Liver (tissue), 9 donors: ENCODE results near the gene CERS4. TPM values are rescaled to one million over a fixed set of nuclear protein-coding genes. Genes with fewer than 3 reads are reported as not detected.

Source experiments
- DNase-seq: peaks from one replicate; pipeline ENCODE4 v3.0.0-alpha.2; 2017; ENCODE audit warnings: low spot score
- H3K27ac ChIP-seq, 2 donors: one replicate each; pipeline ENCODE4 v1.7.0; 2013; ENCODE audit warnings: inconsistent platforms in 2 of 2, low read length in 2 of 2, control low read depth in 1 of 2, low read depth in 1 of 2, mild to moderate bottlenecking in 1 of 2
- H3K27me3 ChIP-seq, 4 donors: one replicate each; pipeline versions ENCODE4 v1.6.1 to v1.7.0; 2013; ENCODE audit warnings: low read length in 3 of 4, inconsistent platforms in 1 of 4, mild to moderate bottlenecking in 1 of 4, moderate library complexity in 1 of 4; ENCODE audit not compliant: control insufficient read depth in 4 of 4, insufficient read depth in 4 of 4
- H3K36me3 ChIP-seq, 4 donors: one replicate each; pipeline versions ENCODE4 v1.6.1 to v1.7.0; 2013; ENCODE audit warnings: low read length in 3 of 4, mild to moderate bottlenecking in 3 of 4, low read depth in 1 of 4, moderate library complexity in 1 of 4; ENCODE audit not compliant: control insufficient read depth in 4 of 4, insufficient read depth in 3 of 4
- H3K4me1 ChIP-seq, 4 donors: one replicate each; pipeline versions ENCODE4 v1.6.1 to v1.7.0; 2013; ENCODE audit warnings: low read length in 3 of 4, mild to moderate bottlenecking in 3 of 4, moderate library complexity in 1 of 4; ENCODE audit not compliant: control insufficient read depth in 4 of 4, insufficient read depth in 4 of 4
- H3K4me3 ChIP-seq, 3 donors: one replicate each; pipeline versions ENCODE4 v1.6.1 to v1.7.0; 2013; ENCODE audit warnings: low read length in 3 of 3, control low read depth in 1 of 3, low read depth in 1 of 3, mild to moderate bottlenecking in 1 of 3
- H3K9ac ChIP-seq, 2 donors: one replicate each; pipeline ENCODE4 v1.7.0; 2013; ENCODE audit warnings: low read length in 2 of 2, mild to moderate bottlenecking in 2 of 2, moderate library complexity in 2 of 2, control low read depth in 1 of 2, low read depth in 1 of 2
- H3K9me3 ChIP-seq, 4 donors: one replicate each; pipeline versions ENCODE4 v1.6.1 to v1.7.0; 2013; ENCODE audit warnings: low read length in 3 of 4; ENCODE audit not compliant: control insufficient read depth in 4 of 4
- EGR1 ChIP-seq, 2 donors: IDR thresholded peaks; 2 replicates each; pipeline ENCODE4 v1.6.1; 2016 to 2018; ENCODE audit warnings: antibody characterized with exemption in 2 of 2, low read depth in 2 of 2
- FOXA1 ChIP-seq: IDR thresholded peaks from 2 replicates; pipeline ENCODE4 v1.6.1; 2016; ENCODE audit warnings: antibody characterized with exemption
- GABPA ChIP-seq, 2 donors: IDR thresholded peaks in 1 of 2; conservative IDR thresholded peaks in 1 of 2; 2 replicates each; pipeline ENCODE4 v1.6.1; 2016; ENCODE audit warnings: antibody characterized with exemption in 2 of 2, mild to moderate bottlenecking in 1 of 2, moderate library complexity in 1 of 2
- HNF4A ChIP-seq, 2 donors: conservative IDR thresholded peaks; 2 replicates each; pipeline ENCODE4 v1.6.1; 2016; ENCODE audit warnings: antibody characterized with exemption in 2 of 2, mild to moderate bottlenecking in 2 of 2
- HNF4G ChIP-seq: IDR thresholded peaks from 2 replicates; pipeline ENCODE4 v1.6.1; 2016; ENCODE audit warnings: antibody characterized with exemption
- JUND ChIP-seq, 2 donors: IDR thresholded peaks; 2 replicates each; pipeline ENCODE4 v1.6.1; 2016; ENCODE audit warnings: antibody characterized with exemption in 2 of 2
- NR2F2 ChIP-seq: IDR thresholded peaks from 2 replicates; pipeline ENCODE4 v1.6.1; 2016; ENCODE audit warnings: antibody characterized with exemption
- RAD21 ChIP-seq, 2 donors: IDR thresholded peaks; 2 replicates each; pipeline ENCODE4 v1.6.1; 2016; ENCODE audit warnings: antibody characterized with exemption in 2 of 2, mild to moderate bottlenecking in 2 of 2
- RXRA ChIP-seq, 2 donors: IDR thresholded peaks; 2 replicates each; pipeline ENCODE4 v1.6.1; 2017 to 2018; ENCODE audit warnings: antibody characterized with exemption in 2 of 2, mild to moderate bottlenecking in 1 of 2
- SP1 ChIP-seq: IDR thresholded peaks from 2 replicates; pipeline ENCODE4 v1.6.1; 2018; ENCODE audit warnings: antibody characterized with exemption, mild to moderate bottlenecking
- TAF1 ChIP-seq: conservative IDR thresholded peaks from 2 replicates; pipeline ENCODE4 v1.6.1; 2016; ENCODE audit warnings: antibody characterized with exemption, mild to moderate bottlenecking
- YY1 ChIP-seq: IDR thresholded peaks from 2 replicates; pipeline ENCODE4 v1.6.1; 2016; ENCODE audit warnings: antibody characterized with exemption, mild to moderate bottlenecking
- WGBS: extraction: QIAGEN DNeasy Blood & Tissue Kit; methylation state at CpG from one replicate; pipeline ENCODE4 v1.1.7; 2013; 5-methylcytosine and 5-hydroxymethylcytosine counted together
- polyA plus RNA-seq, 2 donors: library from polyadenylated mRNA; stranded (reverse) in 1 of 2; unstranded in 1 of 2; fragments of 200-250 nt in 1 of 2; fragments of >200 nt in 1 of 2; fragmentation: Nextera tagmentation in 1 of 2; extraction: Ambion mirVana in 1 of 2; gene quantifications; one replicate each; pipeline versions ENCODE4 v1.2.1 to v1.2.3, GENCODE V29; 2013 to 2015
- total RNA-seq, 2 donors: library from RNA; depleted of rRNA; stranded (reverse); fragments of >200 nt; gene quantifications; one replicate each; pipeline ENCODE4 v1.2.3, GENCODE V29; 2014
- TF ChIP-seq, protein P1 (sequence below): IDR thresholded peaks from 2 replicates; pipeline ENCODE4 v1.6.1; 2016; ENCODE audit warnings: antibody characterized with exemption
- TF ChIP-seq, protein P2 (sequence below): IDR thresholded peaks from 2 replicates; pipeline ENCODE4 v1.6.1; 2016; ENCODE audit warnings: antibody characterized with exemption
- TF ChIP-seq, protein P3 (sequence below): fragments of 150-350 bp; IDR thresholded peaks from 2 replicates; pipeline ENCODE4 v1.5.1; 2017; ENCODE audit warnings: improper control_type of control experiment, low read depth, low read length; ENCODE audit not compliant: missing input control
- TF ChIP-seq, protein P4 (sequence below): IDR thresholded peaks from 2 replicates; pipeline ENCODE4 v1.6.1; 2016; ENCODE audit warnings: antibody characterized with exemption, mild to moderate bottlenecking
- donor health status: healthy.
- donor health status: healthy.
- donor health status: healthy.
- donor health status: healthy.
- donor health status: healthy.

The CERS4 gene
- total and polyA plus RNA-seq, 4 donors: 42.7 to 65.1 (median 56.4) TPM

DNA sequence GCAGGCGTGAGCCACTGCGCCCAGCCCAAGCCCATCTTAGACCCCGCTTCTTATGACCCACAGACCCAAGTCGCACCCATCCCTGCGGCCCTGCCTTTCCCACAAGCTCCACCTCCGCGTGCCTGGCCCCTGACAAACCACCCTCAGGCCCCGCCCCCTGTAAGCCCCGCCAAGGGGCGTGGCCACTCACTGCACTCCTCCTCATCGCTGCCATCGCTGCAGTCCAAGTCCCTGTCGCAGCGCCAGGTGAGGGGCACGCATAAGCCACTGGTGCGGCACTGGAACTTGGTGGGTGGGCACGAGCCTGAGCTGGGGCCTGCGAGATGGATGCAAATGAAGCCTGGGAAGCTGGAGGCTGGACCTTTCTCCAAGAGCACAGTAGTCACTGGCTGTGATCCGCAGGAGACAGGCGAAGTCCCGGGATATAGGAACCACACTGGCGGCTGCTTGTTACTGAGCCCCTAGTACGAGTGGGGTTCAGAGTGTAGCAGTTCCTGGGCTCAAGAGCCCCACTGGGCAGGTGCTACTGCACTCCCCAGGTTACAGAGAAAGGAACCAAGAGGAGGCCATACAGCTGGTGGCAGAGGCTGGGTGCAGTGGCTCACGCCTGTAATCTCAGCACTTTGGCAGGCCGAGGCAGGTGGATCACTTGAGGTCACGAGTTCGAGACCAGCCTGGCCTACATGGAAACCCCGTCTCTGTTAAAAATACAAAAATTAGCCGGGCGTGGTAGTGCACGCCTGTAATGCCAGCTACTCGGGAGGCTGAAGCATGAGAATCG is 95.9 kb downstream of the CERS4 start:
- H3K36me3 ChIP-seq: peaks cover 0 to 6% (median 3%) of the 10 kb centered on the region in 4 donors
- no peaks in the 10 kb centered on the region for H3K9me3 ChIP-seq
- no peak overlapping the region for H3K4me3 ChIP-seq
- H3K27ac ChIP-seq: no peak overlapping the region
- H3K27me3 ChIP-seq: no peaks in the 10 kb centered on the region
- H3K4me1 ChIP-seq: peaks cover 14 to 37% (median 27%) of the 10 kb centered on the region in 4 donors
- TF ChIP-seq, protein P1, sequence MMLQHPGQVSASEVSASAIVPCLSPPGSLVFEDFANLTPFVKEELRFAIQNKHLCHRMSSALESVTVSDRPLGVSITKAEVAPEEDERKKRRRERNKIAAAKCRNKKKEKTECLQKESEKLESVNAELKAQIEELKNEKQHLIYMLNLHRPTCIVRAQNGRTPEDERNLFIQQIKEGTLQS: no peak
- TF ChIP-seq FOXA1: no peak
- no peak for TF ChIP-seq JUND (IDR thresholded peaks at IDR 0.05)
- TF ChIP-seq NR2F2: no peak
- TF ChIP-seq SP1: no peak
- TF ChIP-seq GABPA (IDR thresholded peaks at IDR 0.05 in 1 of 2, conservative IDR thresholded peaks at IDR 0.05 in 1 of 2): no peak
- TF ChIP-seq EGR1 (IDR thresholded peaks at IDR 0.05; ENCODE audit: low read depth in 2 of 2): no peak
- TF ChIP-seq HNF4A (conservative IDR thresholded peaks at IDR 0.05): no peak
- TF ChIP-seq, protein P2, sequence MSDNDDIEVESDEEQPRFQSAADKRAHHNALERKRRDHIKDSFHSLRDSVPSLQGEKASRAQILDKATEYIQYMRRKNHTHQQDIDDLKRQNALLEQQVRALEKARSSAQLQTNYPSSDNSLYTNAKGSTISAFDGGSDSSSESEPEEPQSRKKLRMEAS: no peak
- no peak for TF ChIP-seq YY1
- TF ChIP-seq, protein P3, sequence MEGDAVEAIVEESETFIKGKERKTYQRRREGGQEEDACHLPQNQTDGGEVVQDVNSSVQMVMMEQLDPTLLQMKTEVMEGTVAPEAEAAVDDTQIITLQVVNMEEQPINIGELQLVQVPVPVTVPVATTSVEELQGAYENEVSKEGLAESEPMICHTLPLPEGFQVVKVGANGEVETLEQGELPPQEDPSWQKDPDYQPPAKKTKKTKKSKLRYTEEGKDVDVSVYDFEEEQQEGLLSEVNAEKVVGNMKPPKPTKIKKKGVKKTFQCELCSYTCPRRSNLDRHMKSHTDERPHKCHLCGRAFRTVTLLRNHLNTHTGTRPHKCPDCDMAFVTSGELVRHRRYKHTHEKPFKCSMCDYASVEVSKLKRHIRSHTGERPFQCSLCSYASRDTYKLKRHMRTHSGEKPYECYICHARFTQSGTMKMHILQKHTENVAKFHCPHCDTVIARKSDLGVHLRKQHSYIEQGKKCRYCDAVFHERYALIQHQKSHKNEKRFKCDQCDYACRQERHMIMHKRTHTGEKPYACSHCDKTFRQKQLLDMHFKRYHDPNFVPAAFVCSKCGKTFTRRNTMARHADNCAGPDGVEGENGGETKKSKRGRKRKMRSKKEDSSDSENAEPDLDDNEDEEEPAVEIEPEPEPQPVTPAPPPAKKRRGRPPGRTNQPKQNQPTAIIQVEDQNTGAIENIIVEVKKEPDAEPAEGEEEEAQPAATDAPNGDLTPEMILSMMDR: no peak
- 85% methylated on average over 33 of the region's 33 CpGs for WGBS
- no peak for DNase-seq
- no peak overlapping the region for H3K9ac ChIP-seq

DNA sequence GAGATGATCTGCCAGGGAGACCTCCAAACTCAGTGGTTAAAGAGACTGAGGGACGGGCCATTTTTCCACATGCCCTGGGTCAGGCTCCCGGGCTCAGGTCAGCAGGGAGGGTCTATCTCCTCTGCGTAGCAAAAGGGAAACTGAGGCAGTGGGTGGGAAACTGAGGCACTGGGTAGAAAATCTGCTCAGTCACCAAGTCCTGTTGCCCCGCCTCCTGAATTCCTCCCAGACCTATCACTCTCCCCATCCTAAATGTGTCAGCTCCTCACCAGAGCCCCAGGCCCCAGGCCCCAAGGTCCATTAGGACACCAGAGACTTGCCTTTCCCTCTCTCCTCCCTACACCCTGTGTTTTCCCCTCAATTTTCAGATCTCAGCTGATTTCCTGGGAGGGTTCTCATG is 96.6 kb downstream of the CERS4 start:
- H3K36me3 ChIP-seq: peaks cover under 1 to 10% (median 4%) of the 10 kb centered on the region in 4 donors
- H3K9me3 ChIP-seq: no peaks in the 10 kb centered on the region
- WGBS: 72% methylated on average over 4 of the region's 4 CpGs
- no peak for DNase-seq
- TF ChIP-seq YY1 (no peak), NR2F2 (no peak), EGR1 (IDR thresholded peaks at IDR 0.05; ENCODE audit: low read depth in 2 of 2) (no peak), SP1 (no peak), HNF4G (no peak), GABPA (IDR thresholded peaks at IDR 0.05 in 1 of 2, conservative IDR thresholded peaks at IDR 0.05 in 1 of 2) (no peak), FOXA1 (no peak), TAF1 (no peak), RXRA (IDR thresholded peaks at IDR 0.05) (no peak), RAD21 (IDR thresholded peaks at IDR 0.05) (no peak)
- TF ChIP-seq, protein P3: no peak
- TF ChIP-seq, protein P4, sequence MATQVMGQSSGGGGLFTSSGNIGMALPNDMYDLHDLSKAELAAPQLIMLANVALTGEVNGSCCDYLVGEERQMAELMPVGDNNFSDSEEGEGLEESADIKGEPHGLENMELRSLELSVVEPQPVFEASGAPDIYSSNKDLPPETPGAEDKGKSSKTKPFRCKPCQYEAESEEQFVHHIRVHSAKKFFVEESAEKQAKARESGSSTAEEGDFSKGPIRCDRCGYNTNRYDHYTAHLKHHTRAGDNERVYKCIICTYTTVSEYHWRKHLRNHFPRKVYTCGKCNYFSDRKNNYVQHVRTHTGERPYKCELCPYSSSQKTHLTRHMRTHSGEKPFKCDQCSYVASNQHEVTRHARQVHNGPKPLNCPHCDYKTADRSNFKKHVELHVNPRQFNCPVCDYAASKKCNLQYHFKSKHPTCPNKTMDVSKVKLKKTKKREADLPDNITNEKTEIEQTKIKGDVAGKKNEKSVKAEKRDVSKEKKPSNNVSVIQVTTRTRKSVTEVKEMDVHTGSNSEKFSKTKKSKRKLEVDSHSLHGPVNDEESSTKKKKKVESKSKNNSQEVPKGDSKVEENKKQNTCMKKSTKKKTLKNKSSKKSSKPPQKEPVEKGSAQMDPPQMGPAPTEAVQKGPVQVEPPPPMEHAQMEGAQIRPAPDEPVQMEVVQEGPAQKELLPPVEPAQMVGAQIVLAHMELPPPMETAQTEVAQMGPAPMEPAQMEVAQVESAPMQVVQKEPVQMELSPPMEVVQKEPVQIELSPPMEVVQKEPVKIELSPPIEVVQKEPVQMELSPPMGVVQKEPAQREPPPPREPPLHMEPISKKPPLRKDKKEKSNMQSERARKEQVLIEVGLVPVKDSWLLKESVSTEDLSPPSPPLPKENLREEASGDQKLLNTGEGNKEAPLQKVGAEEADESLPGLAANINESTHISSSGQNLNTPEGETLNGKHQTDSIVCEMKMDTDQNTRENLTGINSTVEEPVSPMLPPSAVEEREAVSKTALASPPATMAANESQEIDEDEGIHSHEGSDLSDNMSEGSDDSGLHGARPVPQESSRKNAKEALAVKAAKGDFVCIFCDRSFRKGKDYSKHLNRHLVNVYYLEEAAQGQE: no peak
- TF ChIP-seq, protein P2: no peak
- H3K27ac ChIP-seq: no peak overlapping the region
- no peaks in the 10 kb centered on the region for H3K27me3 ChIP-seq
- no peak overlapping the region for H3K4me3 ChIP-seq
- peaks cover 14 to 37% (median 27%) of the 10 kb centered on the region in 4 donors for H3K4me1 ChIP-seq
- H3K9ac ChIP-seq: no peak overlapping the region
